Neutrophil (primary cell): ENCODE results near the gene TLK2.

Experiments
- H3K27ac ChIP-seq: fragments of 200-600 bp; sonication (generic); 2 replicates; pipeline ENCODE4 v1.5.1; 2016; ENCODE audit warnings: mild to moderate bottlenecking, moderate library complexity
- H3K27me3 ChIP-seq: fragments of 200-600 bp; sonication (generic); 2 replicates; pipeline ENCODE4 v1.6.0; 2016; ENCODE audit warnings: mild to moderate bottlenecking
- H3K36me3 ChIP-seq: fragments of 200-600 bp; sonication (generic); 2 replicates; pipeline ENCODE4 v1.5.1; 2017
- H3K4me1 ChIP-seq, 2 experiments: fragments of 200-600 bp in 1 of 2; sonication (generic) in 1 of 2; 1 replicate in 1 of 2; 2 replicates in 1 of 2; pipeline versions ENCODE4 v1.5.1 to v1.6.1; 2013 to 2016; ENCODE audit warnings: low read depth in 1 of 2, low read length in 1 of 2, mild to moderate bottlenecking in 1 of 2, moderate library complexity in 1 of 2; ENCODE audit not compliant: control insufficient read depth in 1 of 2, insufficient read depth in 1 of 2
- H3K4me3 ChIP-seq, 2 experiments: fragments of 200-600 bp in 1 of 2; sonication (generic) in 1 of 2; 1 replicate in 1 of 2; 2 replicates in 1 of 2; pipeline ENCODE4 v1.5.1; 2013 to 2016; ENCODE audit warnings: low read depth in 1 of 2, low read length in 1 of 2, mild to moderate bottlenecking in 1 of 2, moderate library complexity in 1 of 2
- H3K9me3 ChIP-seq: fragments of 200-600 bp; sonication (generic); 2 replicates; pipeline ENCODE4 v1.5.1; 2016
- CTCF ChIP-seq: fragments of 200-600 bp; sonication (generic); IDR thresholded peaks from 2 replicates; pipeline ENCODE4 v1.5.1; 2016; ENCODE audit warnings: antibody characterized with exemption

Gene TLK2

GRCh38 chr17:62649570-62649969 lies 170.9 kb downstream of the TLK2 start:
- H3K36me3 ChIP-seq, result no peaks in the 10 kb centered on the region
- no peak overlapping the region for H3K4me3 ChIP-seq
- H3K9me3 ChIP-seq, result no peaks in the 10 kb centered on the region
- H3K4me1 ChIP-seq, result peaks cover 19 to 26% of the 10 kb centered on the region in 2 experiments
- peaks cover 47% of the 10 kb centered on the region for H3K27me3 ChIP-seq
- TF ChIP-seq CTCF, result no peak
- H3K27ac ChIP-seq, result no peak overlapping the region

- peaks cover 53% of the 10 kb centered on the region for H3K27me3 ChIP-seq
- no peak for TF ChIP-seq CTCF
- no peak overlapping the region for H3K4me3 ChIP-seq
- no peaks in the 10 kb centered on the region for H3K9me3 ChIP-seq
- no peak overlapping the region for H3K27ac ChIP-seq
- no peaks in the 10 kb centered on the region for H3K36me3 ChIP-seq
- peaks cover 23 to 31% of the 10 kb centered on the region in 2 experiments for H3K4me1 ChIP-seq
These were observed 172.0 kb downstream of the TLK2 start for GRCh38 chr17:62650587-62650986.

- TF ChIP-seq CTCF, result no peak
- H3K27ac ChIP-seq, result no peak overlapping the region
- no peaks in the 10 kb centered on the region for H3K9me3 ChIP-seq
- peak overlapping the region; percentile 45 to 52 for H3K4me3 ChIP-seq
- no peaks in the 10 kb centered on the region for H3K36me3 ChIP-seq
- H3K4me1 ChIP-seq, result peaks cover 23 to 31% of the 10 kb centered on the region in 2 experiments
- H3K27me3 ChIP-seq, result peaks cover 53% of the 10 kb centered on the region
These were observed 173.8 kb downstream of the TLK2 start for GRCh38 chr17:62652251-62653001.

- no peak overlapping the region for H3K27ac ChIP-seq
- H3K4me1 ChIP-seq, result peaks cover 23 to 31% of the 10 kb centered on the region in 2 experiments
- peaks cover 53% of the 10 kb centered on the region for H3K27me3 ChIP-seq
- H3K4me3 ChIP-seq, result peak overlapping the region; percentile 45 to 52
- TF ChIP-seq CTCF, result no peak
- H3K36me3 ChIP-seq, result no peaks in the 10 kb centered on the region
- H3K9me3 ChIP-seq, result no peaks in the 10 kb centered on the region
These were observed 174.6 kb downstream of the TLK2 start for GRCh38 chr17:62653002-62653825.

GRCh38 chr17:62653826-62654761 lies 175.5 kb downstream of the TLK2 start:
- no peak overlapping the region for H3K27ac ChIP-seq
- H3K27me3 ChIP-seq, result peaks cover 53% of the 10 kb centered on the region
- no peak overlapping the region for H3K4me3 ChIP-seq
- no peaks in the 10 kb centered on the region for H3K36me3 ChIP-seq
- TF ChIP-seq CTCF, result no peak
- H3K9me3 ChIP-seq, result no peaks in the 10 kb centered on the region
- peaks cover 23 to 31% of the 10 kb centered on the region in 2 experiments for H3K4me1 ChIP-seq
